HepG2 (cell line): ENCODE results near the gene MAPK14. TPM values are rescaled to one million over a fixed set of nuclear protein-coding genes. Genes with fewer than 3 reads are reported as not detected.
A peak's percentile ranks its signal among the peaks of the same experiment; 100 is the strongest.

ENCODE experiments used
- AFF4 ChIP-seq: sonication (generic); formaldehyde crosslinking; IDR thresholded peaks from 2 replicates; pipeline ENCODE4 v1.4.0; 2020; ENCODE audit warnings: missing genetic modification reagents
- ATF2 ChIP-seq: sonication (generic); formaldehyde crosslinking; IDR thresholded peaks from 2 replicates; pipeline ENCODE4 v1.4.0; 2020; ENCODE audit warnings: missing genetic modification reagents
- CREM ChIP-seq, 2 experiments: sonication (generic) in 1 of 2; formaldehyde crosslinking in 1 of 2; IDR thresholded peaks; 2 replicates each; pipeline versions ENCODE4 v1.4.0 to v1.6.1; 2016 to 2020; ENCODE audit warnings: antibody characterized with exemption in 1 of 2, mild to moderate bottlenecking in 1 of 2, missing genetic modification reagents in 1 of 2
- EED ChIP-seq: sonication (generic); formaldehyde crosslinking; IDR thresholded peaks from 2 replicates; pipeline ENCODE4 v1.5.0; 2020; ENCODE audit warnings: mild to moderate bottlenecking, missing genetic modification reagents
- ELK4 ChIP-seq: sonication (generic); formaldehyde crosslinking; IDR thresholded peaks from 2 replicates; pipeline ENCODE4 v1.9.0; 2021; ENCODE audit warnings: missing genetic modification reagents, borderline replicate concordance
- HNRNPUL1 ChIP-seq: fragments of 200-400 bp; formaldehyde crosslinking; IDR thresholded peaks from 2 replicates; pipeline ENCODE4 v1.6.1; 2017; ENCODE audit warnings: low read depth, mild to moderate bottlenecking, low read length, moderate library complexity
- KDM2A ChIP-seq: sonication (generic); formaldehyde crosslinking; IDR thresholded peaks from 2 replicates; pipeline ENCODE4 v1.4.0; 2020; ENCODE audit warnings: low read depth, missing genetic modification reagents, borderline replicate concordance
- KDM3A ChIP-seq: IDR thresholded peaks from 2 replicates; pipeline ENCODE4 v1.6.1; 2018; ENCODE audit warnings: low read depth, missing compliant biosample characterization
- MIER2 ChIP-seq: IDR thresholded peaks from 2 replicates; pipeline ENCODE4 v1.6.1; 2016; ENCODE audit warnings: missing biosample characterization, missing genetic modification reagents
- MTA1 ChIP-seq: sonication (generic); formaldehyde crosslinking; IDR thresholded peaks from 2 replicates; pipeline ENCODE4 v1.4.0; 2020; ENCODE audit warnings: missing genetic modification reagents, mild to moderate bottlenecking, borderline replicate concordance
- NFE2L2 ChIP-seq: fragments of 150-350 bp; IDR thresholded peaks from 2 replicates; pipeline ENCODE4 v1.6.1; 2014; ENCODE audit warnings: low read length
- NFKBIZ ChIP-seq: IDR thresholded peaks from 2 replicates; pipeline ENCODE4 v1.6.1; 2018; ENCODE audit warnings: missing genetic modification reagents, missing compliant biosample characterization
- SP1 ChIP-seq, 2 experiments: fragments of 450-650 bp in 1 of 2; sonication (generic) in 1 of 2; formaldehyde crosslinking in 1 of 2; IDR thresholded peaks; 2 replicates each; pipeline versions ENCODE4 v1.4.0 to v1.6.1; 2016 to 2020; ENCODE audit warnings: missing genetic modification reagents in 1 of 2
- ZBTB43 ChIP-seq: sonication (generic); formaldehyde crosslinking; conservative IDR thresholded peaks from 2 replicates; pipeline ENCODE4 v1.4.0; 2020; ENCODE audit warnings: missing genetic modification reagents
- ZBTB46 ChIP-seq: sonication (generic); formaldehyde crosslinking; IDR thresholded peaks from 2 replicates; pipeline ENCODE4 v1.4.0; 2020; ENCODE audit warnings: mild to moderate bottlenecking, missing genetic modification reagents, borderline replicate concordance
- ZFP1 ChIP-seq: IDR thresholded peaks from 2 replicates; pipeline ENCODE4 v1.6.1; 2016
- ZNF12 ChIP-seq: sonication (generic); formaldehyde crosslinking; IDR thresholded peaks from 2 replicates; pipeline ENCODE4 v1.5.0; 2020; ENCODE audit warnings: missing genetic modification reagents
- ZNF639 ChIP-seq: conservative IDR thresholded peaks from 2 replicates; pipeline ENCODE4 v1.6.1; 2018; ENCODE audit warnings: missing genetic modification reagents
- ZNF761 ChIP-seq: sonication (generic); formaldehyde crosslinking; conservative IDR thresholded peaks from 2 replicates; pipeline ENCODE4 v1.4.0; 2020; ENCODE audit warnings: mild to moderate bottlenecking, missing genetic modification reagents
- polyA plus RNA-seq, 8 experiments: library from polyadenylated mRNA; depleted of rRNA in 3 of 8; stranded (reverse) in 7 of 8; unstranded in 1 of 8; fragments of >200 nt; fragmentation: Illumina TruSeq in 4 of 8; extraction: Trizol in 4 of 8; gene quantifications; 2 replicates each; pipeline versions ENCODE4 v1.2.1 to v1.2.3, GENCODE V29; 2011 to 2016; ENCODE audit warnings: low read depth in 4 of 8, missing spikeins in 1 of 8, mixed read lengths in 1 of 8; ENCODE audit not compliant: insufficient read depth in 1 of 8
- total RNA-seq, 5 experiments: library from RNA; depleted of rRNA; stranded (reverse); fragments of >200 nt; fragmentation: Illumina TruSeq; extraction: Trizol; gene quantifications; 2 replicates each; pipeline ENCODE4 v1.2.3, GENCODE V29; 2016; ENCODE audit warnings: low read depth in 1 of 5

Gene MAPK14
- total and polyA plus RNA-seq, 2 of the 13 experiments (the other 11 are each of a cell fraction or from before 2014, with no cell fraction given) = 66.3 to 67.3 TPM

GRCh38 chr6:36127462-36128016, 99.9 kb downstream of the MAPK14 start (continued):
- peak; percentile 21; the same call in 1 of the 2 replicates for TF ChIP-seq NFKBIZ (CRISPR knock-in tag)
- peak; percentile 18; the same call in 1 of the 2 replicates for TF ChIP-seq MIER2 (CRISPR knock-in tag)
- TF ChIP-seq MTA1 (CRISPR knock-in tag) = no peak
- TF ChIP-seq ZNF12 (CRISPR knock-in tag) = no peak
- no peak for TF ChIP-seq ZNF639 (CRISPR knock-in tag)
- no peak for TF ChIP-seq SP1 (IDR thresholded peaks at IDR 0.05)
- 0 out of 2 replicates have a peak, but pooled peaks have one; percentile 22 for TF ChIP-seq SP1 (CRISPR knock-in tag; IDR thresholded peaks at IDR 0.05)
- TF ChIP-seq ELK4 (CRISPR knock-in tag) = no peak
- 0 out of 2 replicates have a peak, but pooled peaks have one; percentile 68 for TF ChIP-seq KDM3A
- no peak for TF ChIP-seq AFF4 (CRISPR knock-in tag)
- no peak for TF ChIP-seq HNRNPUL1
- no peak for TF ChIP-seq ZFP1 (CRISPR knock-in tag)
- no peak for TF ChIP-seq ATF2 (CRISPR knock-in tag)
- no peak; the same call in 1 of the 2 replicates for TF ChIP-seq KDM2A (CRISPR knock-in tag)
- TF ChIP-seq NFE2L2 = no peak
- no peak for TF ChIP-seq CREM (IDR thresholded peaks at IDR 0.05)
- no peak for TF ChIP-seq CREM (CRISPR knock-in tag; IDR thresholded peaks at IDR 0.05)
- TF ChIP-seq ZBTB46 (CRISPR knock-in tag) = no peak
- TF ChIP-seq ZBTB43 (CRISPR knock-in tag) = no peak
- TF ChIP-seq EED (CRISPR knock-in tag) = no peak
- no peak for TF ChIP-seq ZNF761 (CRISPR knock-in tag)
